ENCODE measurements around the gene AHSA1. TPM values are rescaled to one million over a fixed set of nuclear protein-coding genes. Genes with fewer than 3 reads are reported as not detected.

Gene AHSA1
- total and polyA plus RNA-seq, 10 of the 15 experiments (the other 5 are each of a cell fraction or from before 2014, with no cell fraction given), result 51.8 to 295 (median 201) TPM

- no peaks in the 10 kb centered on the region for H3K27me3 ChIP-seq (replicated peaks in 1 of 2; ENCODE audit: control insufficient read depth in 2 of 2, insufficient read depth in 2 of 2, low read length in 1 of 2)
- 98% methylated on average over 3 of the region's 3 CpGs for WGBS (ENCODE audit: insufficient coverage, insufficient replicate concordance, low lambda C conversion rate, missing lambda C conversion rate)
- SMC1A ChIA-PET (ENCODE audit: uncharacterized antibody, unreplicated experiment), result interaction anchor here (0.7 kb wide), 1 partner anchor 118 kb away, joined by 3 read pairs; no protein-coding TSS in a partner anchor
- peaks cover 7 to 35% of the 10 kb centered on the region in 2 experiments for H3K36me3 ChIP-seq (ENCODE audit: control insufficient read depth in 2 of 2, insufficient read depth in 2 of 2, low read length in 1 of 2)
- RAD21 ChIA-PET (ENCODE audit: unreplicated experiment), result no interaction called here
- H3K4me3 ChIP-seq, result no peak overlapping the region
- DNase-seq (ENCODE audit: low read depth, low spot score), result no peak
- no peak for TF ChIP-seq FOS (IDR thresholded peaks at IDR 0.05; ENCODE audit: borderline replicate concordance, extremely low read depth, insufficient read length)
- TF ChIP-seq ZBED1 (IDR thresholded peaks at IDR 0.05; ENCODE audit: borderline replicate concordance), result no peak
- TF ChIP-seq ATF3 (IDR thresholded peaks at IDR 0.05; ENCODE audit: borderline replicate concordance, extremely low read depth, low read depth, low read length), result no peak
- no peak for ATAC-seq
- no peaks in the 10 kb centered on the region for H3K79me2 ChIP-seq (ENCODE audit: control insufficient read depth, insufficient read depth, low read length)
- H3K27ac ChIP-seq (ENCODE audit: control insufficient read depth, insufficient read depth), result no peak overlapping the region
- no peaks in the 10 kb centered on the region; the same call in 2 of the 3 replicates for H3K9me3 ChIP-seq (replicated peaks; ENCODE audit: control insufficient read depth, insufficient read depth, low read length)
- no peak overlapping the region for H3K4me2 ChIP-seq (ENCODE audit: control insufficient read depth, insufficient read depth)
- in situ Hi-C loops (cut with MboI), result no loop called here
- no peak for FAIRE-seq
- no peaks in the 10 kb centered on the region for H4K20me1 ChIP-seq (ENCODE audit: control insufficient read depth, insufficient read depth)
- no peak overlapping the region for H2AFZ ChIP-seq (ENCODE audit: control insufficient read depth, low read depth, low read length)
- CTCF ChIA-PET, result no interaction called here
- no TSS peak for BruUV-seq (replicated peaks)
- no peak overlapping the region for H3K9ac ChIP-seq (ENCODE audit: control insufficient read depth, insufficient read depth, low read length)
- intact Hi-C loops (cut with micrococcal nuclease; ENCODE audit: unreplicated experiment), result no loop called here
- H3K4me1 ChIP-seq (ENCODE audit: control insufficient read depth, insufficient read depth, low read length), result no peaks in the 10 kb centered on the region
- POLR2A ChIA-PET, result no interaction called here
Observed at GRCh38 chr14:77424862-77425261, 33.0 kb upstream of the AHSA1 start.

- H3K4me3 ChIP-seq, result no peak overlapping the region
- H2AFZ ChIP-seq (ENCODE audit: control insufficient read depth, low read depth, low read length), result no peak overlapping the region
- no peak for ATAC-seq
- H3K9ac ChIP-seq (ENCODE audit: control insufficient read depth, insufficient read depth, low read length), result no peak overlapping the region
- ChIA-PET SMC1A (ENCODE audit: uncharacterized antibody, unreplicated experiment) (interaction anchor here (1.1 kb wide), 1 partner anchor 11 kb away, joined by 3 read pairs; no protein-coding TSS in a partner anchor), RAD21 (ENCODE audit: unreplicated experiment) (no interaction called here), CTCF (interaction anchor here (2.8 kb wide), 1 partner anchor 111 kb away, joined by 10 read pairs; no protein-coding TSS in a partner anchor), POLR2A (interaction anchor here (0.6 kb wide), 1 partner anchor 388 kb away, joined by 11 read pairs; no protein-coding TSS in a partner anchor)
- no peak overlapping the region for H3K4me2 ChIP-seq (ENCODE audit: control insufficient read depth, insufficient read depth)
- H3K9me3 ChIP-seq (replicated peaks; ENCODE audit: control insufficient read depth, insufficient read depth, low read length), result no peaks in the 10 kb centered on the region
- H3K79me2 ChIP-seq (ENCODE audit: control insufficient read depth, insufficient read depth, low read length), result no peaks in the 10 kb centered on the region
- no peaks in the 10 kb centered on the region for H4K20me1 ChIP-seq (ENCODE audit: control insufficient read depth, insufficient read depth)
- peaks cover 7 to 36% of the 10 kb centered on the region in 2 experiments for H3K36me3 ChIP-seq (ENCODE audit: control insufficient read depth in 2 of 2, insufficient read depth in 2 of 2, low read length in 1 of 2)
- in situ Hi-C loops (cut with MboI) (no loop called here), intact Hi-C loops (cut with micrococcal nuclease; ENCODE audit: unreplicated experiment) (no loop called here)
- no peak overlapping the region for H3K27ac ChIP-seq (ENCODE audit: control insufficient read depth, insufficient read depth)
- no peak for FAIRE-seq
- no peaks in the 10 kb centered on the region for H3K4me1 ChIP-seq (ENCODE audit: control insufficient read depth, insufficient read depth, low read length)
- DNase-seq (ENCODE audit: low read depth, low spot score), result no peak
- WGBS (ENCODE audit: insufficient coverage, insufficient replicate concordance, low lambda C conversion rate, missing lambda C conversion rate), result 97% methylated on average over 3 of the region's 3 CpGs
- H3K27me3 ChIP-seq (replicated peaks in 1 of 2; ENCODE audit: control insufficient read depth in 2 of 2, insufficient read depth in 2 of 2, low read length in 1 of 2), result no peaks in the 10 kb centered on the region
- TF ChIP-seq POLR2AphosphoS2 (IDR thresholded peaks at IDR 0.05; ENCODE audit: low read depth, low read length) (no peak), YBX1 (IDR thresholded peaks at IDR 0.05) (no peak), HDAC2 (IDR thresholded peaks at IDR 0.05) (no peak), CBFB (IDR thresholded peaks at IDR 0.05; ENCODE audit: low read depth) (no peak), RB1 (IDR thresholded peaks at IDR 0.05; ENCODE audit: borderline replicate concordance) (no peak), CREB1 (IDR thresholded peaks at IDR 0.05; ENCODE audit: low read depth) (no peak)
- BruUV-seq (replicated peaks), result no TSS peak
Observed at GRCh38 chr14:77426396-77426795, 31.5 kb upstream of the AHSA1 start.

Measured in GM12878 (cell line).